ES-I3 (cell line): Measurements from ENCODE around the gene NAGS.
"Not testable (repeated sequence)": the region's sequence is repeated elsewhere in the genome, so short reads cannot be mapped to it uniquely, and the experiment has no call there.

Source experiments
- H3K36me3 ChIP-seq: 2 replicates; pipeline ENCODE4 v1.6.1; 2013; ENCODE audit warnings: mild to moderate bottlenecking, low read length, control low read depth, moderate library complexity; ENCODE audit not compliant: insufficient read depth
- H3K4me1 ChIP-seq: 2 replicates; pipeline ENCODE4 v1.6.1; 2013; ENCODE audit warnings: mild to moderate bottlenecking, control low read depth, low read length; ENCODE audit not compliant: insufficient read depth
- H3K9ac ChIP-seq: 2 replicates; pipeline ENCODE4 v1.6.1; 2013; ENCODE audit warnings: low read depth, mild to moderate bottlenecking, low read length, moderate library complexity
- H3K9me3 ChIP-seq: 2 replicates; pipeline ENCODE4 v1.6.1; 2013; ENCODE audit warnings: mild to moderate bottlenecking, low read length, moderate library complexity; ENCODE audit not compliant: control insufficient read depth, insufficient read depth

Gene NAGS

GRCh38 chr17:43995150-43995471 is 9.3 kb upstream of the NAGS start:
- Histone ChIP-seq H3K36me3 (no peaks in the 10 kb centered on the region), H3K9me3 (no peaks in the 10 kb centered on the region), H3K9ac (peak overlapping the region; percentile 54), H3K4me1 (peaks cover 4% of the 10 kb centered on the region; the same call in 1 of the 2 replicates)

DNA sequence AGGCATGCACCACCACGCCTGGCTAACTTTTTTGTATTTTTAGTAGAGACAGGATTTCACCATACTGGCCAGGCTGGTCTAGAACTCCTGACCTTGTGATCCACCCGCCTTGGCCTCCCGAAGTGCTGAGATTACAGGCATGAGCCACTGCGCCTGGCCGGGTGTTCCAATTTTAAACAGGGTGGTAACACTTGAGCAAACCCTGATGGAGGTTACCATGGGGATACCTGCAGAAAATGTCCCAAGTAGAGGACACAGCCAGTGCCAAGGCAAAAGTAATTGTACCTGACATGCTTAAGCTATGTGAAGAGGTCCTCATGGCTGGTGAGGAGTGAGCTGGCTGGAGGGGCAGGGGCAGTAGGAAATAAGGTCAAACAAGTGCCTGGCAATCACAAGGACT is 7.2 kb upstream of the NAGS start:
- not testable (repeated sequence) for H3K9me3 ChIP-seq, H3K9ac ChIP-seq, H3K36me3 ChIP-seq, H3K4me1 ChIP-seq

DNA sequence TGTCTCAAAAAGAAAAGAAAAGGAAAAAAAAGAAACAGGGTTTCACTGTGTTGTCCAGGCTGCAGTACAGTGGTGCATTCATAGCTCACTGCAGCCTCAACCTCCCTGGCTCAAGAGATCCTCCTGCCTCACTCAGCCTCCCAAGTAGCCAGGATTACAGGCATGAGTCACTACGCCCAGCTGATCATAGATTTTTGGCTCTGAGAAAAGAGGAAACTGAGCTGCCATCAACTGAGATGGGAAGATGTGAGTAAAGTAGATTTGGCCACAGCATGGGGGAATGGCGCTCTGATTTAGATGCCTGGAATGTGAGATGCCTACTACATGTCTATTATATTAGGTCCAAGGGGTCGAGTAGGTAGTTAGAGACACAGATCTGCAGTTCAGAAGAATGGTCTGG is 5.9 kb upstream of the NAGS start:
- Histone ChIP-seq H3K9me3 (no peaks in the 10 kb centered on the region), H3K36me3 (no peaks in the 10 kb centered on the region), H3K9ac (no peak overlapping the region), H3K4me1 (peaks cover 4% of the 10 kb centered on the region; the same call in 1 of the 2 replicates)

DNA sequence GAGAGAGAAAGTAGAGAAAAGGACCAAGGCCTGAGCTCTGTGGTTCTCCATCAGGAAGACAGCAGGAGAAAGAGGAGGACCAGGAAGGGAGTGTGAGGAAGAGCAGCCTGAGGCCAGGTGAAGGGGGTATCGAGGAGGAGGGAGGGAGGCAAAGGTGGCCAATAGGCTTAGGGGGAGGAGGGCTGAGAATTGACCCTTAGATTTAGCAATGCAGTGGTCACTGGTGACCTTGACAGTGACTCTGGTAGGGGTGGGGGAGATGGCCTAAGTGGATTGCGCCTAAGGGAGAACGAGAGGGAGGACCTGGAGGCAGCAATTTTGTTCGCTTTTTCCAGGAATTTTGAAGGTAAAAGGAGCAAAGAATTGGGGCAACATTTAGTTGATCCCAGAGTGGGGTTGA is 5.4 kb upstream of the NAGS start:
- no peaks in the 10 kb centered on the region for H3K9me3 ChIP-seq
- no peaks in the 10 kb centered on the region for H3K36me3 ChIP-seq
- peaks cover 4% of the 10 kb centered on the region; the same call in 1 of the 2 replicates for H3K4me1 ChIP-seq
- H3K9ac ChIP-seq: no peak overlapping the region

- Histone ChIP-seq H3K4me1 (no peaks in the 10 kb centered on the region; the same call in 1 of the 2 replicates), H3K9ac (no peak overlapping the region), H3K9me3 (no peaks in the 10 kb centered on the region), H3K36me3 (no peaks in the 10 kb centered on the region)
These were observed 4.1 kb upstream of the NAGS start for GRCh38 chr17:44000141-44000860.

DNA sequence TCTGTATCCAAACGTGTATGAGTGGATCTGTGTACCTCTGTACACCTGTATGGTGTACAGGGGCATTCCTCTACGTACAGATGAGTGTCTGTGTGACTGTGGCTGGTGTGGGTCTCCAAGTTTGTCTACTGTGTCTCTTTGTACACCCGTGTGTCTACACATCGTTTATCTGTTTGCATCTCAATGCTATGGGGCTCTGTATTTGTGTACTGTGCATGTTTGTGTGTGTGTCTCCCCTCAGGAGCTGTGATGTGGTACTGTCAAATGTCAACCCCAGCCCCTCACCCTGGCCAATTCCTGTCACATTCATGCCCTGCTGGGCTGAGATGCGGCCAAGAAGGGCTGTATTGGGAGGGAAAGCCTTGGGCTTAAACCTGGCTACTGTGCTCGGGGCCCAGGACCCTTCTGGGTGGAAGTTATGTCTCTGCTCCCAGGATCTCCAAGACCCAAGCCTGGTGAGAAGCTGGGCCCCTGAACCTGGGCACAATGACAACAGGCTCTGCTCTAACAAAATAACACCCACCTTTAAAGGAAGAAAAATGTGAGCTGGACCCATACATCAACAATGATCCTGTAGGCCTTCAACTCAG is 3.5 kb upstream of the NAGS start:
- Histone ChIP-seq H3K9ac (no peak overlapping the region), H3K36me3 (no peaks in the 10 kb centered on the region), H3K4me1 (no peaks in the 10 kb centered on the region; the same call in 1 of the 2 replicates), H3K9me3 (no peaks in the 10 kb centered on the region)

DNA sequence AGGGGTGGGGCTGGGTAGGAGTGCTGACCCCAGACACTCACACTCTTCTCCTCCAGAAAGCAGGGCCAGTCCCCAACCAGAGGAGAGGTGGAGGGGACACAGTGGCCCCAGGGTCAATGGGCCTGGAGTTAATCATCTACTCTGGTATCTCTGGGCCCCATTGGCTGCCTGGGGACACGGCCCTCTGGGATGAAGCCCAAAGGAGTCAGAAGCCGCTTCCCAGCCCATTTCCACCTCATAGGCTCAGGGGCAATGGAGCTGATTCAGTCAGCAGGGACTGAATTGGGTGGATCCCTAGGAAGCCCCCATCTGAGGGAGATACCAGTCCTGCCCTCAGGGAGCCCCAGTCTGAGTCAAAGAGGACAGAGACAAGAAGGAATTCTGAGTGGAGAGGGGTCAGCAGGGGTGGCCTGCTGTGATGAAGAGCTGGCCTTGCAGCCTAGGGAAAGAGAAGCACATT is 2.9 kb upstream of the NAGS start:
- H3K4me1 ChIP-seq: no peaks in the 10 kb centered on the region; the same call in 1 of the 2 replicates
- H3K36me3 ChIP-seq: no peaks in the 10 kb centered on the region
- H3K9ac ChIP-seq: no peak overlapping the region
- H3K9me3 ChIP-seq: no peaks in the 10 kb centered on the region

DNA sequence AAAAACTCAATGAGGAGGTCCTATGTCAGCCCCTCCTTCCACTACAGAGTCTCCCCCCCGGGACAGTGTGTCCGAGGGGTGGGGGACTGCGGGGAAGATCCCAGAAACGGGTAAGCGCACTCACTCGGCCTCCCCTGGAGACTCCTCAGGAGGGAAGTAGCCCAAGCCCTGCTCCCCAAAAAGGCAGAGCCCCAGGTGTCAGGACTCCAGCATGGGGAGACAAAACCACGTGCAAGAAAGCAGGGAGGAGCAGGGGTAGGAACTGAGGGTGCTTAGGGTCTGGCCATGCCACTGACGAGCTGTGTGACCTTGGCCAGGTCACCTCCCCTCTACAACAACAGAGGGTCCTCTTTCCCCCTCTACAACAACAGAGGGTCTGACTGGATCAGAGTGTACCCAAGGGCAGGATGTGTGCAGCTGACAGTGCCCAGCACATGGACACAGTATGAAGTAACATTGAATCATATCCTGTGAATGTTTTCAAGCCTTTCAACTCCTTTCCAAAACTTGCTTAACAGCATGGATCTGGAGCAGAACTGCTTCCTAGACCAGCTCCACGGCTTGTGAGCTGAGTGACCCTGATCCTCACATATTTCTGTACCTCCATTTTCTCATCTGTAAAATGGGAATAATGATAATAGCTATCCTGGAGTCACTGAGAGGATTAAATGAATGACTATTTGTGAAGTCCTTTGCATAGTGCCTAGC is 2.1 kb upstream of the NAGS start:
- Histone ChIP-seq H3K9me3 (no peaks in the 10 kb centered on the region), H3K9ac (no peak overlapping the region), H3K4me1 (no peaks in the 10 kb centered on the region; the same call in 1 of the 2 replicates), H3K36me3 (no peaks in the 10 kb centered on the region)

GRCh38 chr17:44004761-44005526 is 522 bp downstream of the NAGS start:
- no peaks in the 10 kb centered on the region for H3K36me3 ChIP-seq
- H3K9me3 ChIP-seq: no peaks in the 10 kb centered on the region
- H3K4me1 ChIP-seq: peaks cover 9% of the 10 kb centered on the region
- H3K9ac ChIP-seq: peak overlapping the region; percentile 95

GRCh38 chr17:44005527-44006271 is 1.3 kb downstream of the NAGS start:
- H3K9me3 ChIP-seq: no peaks in the 10 kb centered on the region
- peaks cover 9% of the 10 kb centered on the region for H3K4me1 ChIP-seq
- no peaks in the 10 kb centered on the region for H3K36me3 ChIP-seq
- peak overlapping the region; percentile 95 for H3K9ac ChIP-seq

DNA sequence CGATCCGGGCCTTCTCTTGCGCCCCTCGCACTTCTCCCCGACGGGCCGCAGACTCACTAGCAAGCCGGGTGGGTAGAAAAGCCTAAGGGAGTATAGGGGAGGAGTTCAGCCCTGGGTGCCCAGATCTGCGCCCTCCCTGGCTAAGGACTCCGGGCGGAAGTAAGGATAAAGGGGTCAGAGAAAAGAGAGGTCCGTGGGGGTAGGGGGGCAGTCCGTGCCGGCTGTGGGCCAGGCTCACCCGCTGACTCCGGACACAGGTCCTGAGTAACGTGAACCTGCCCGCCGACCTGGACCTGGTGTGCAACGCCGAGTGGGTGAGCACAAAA is 1.8 kb downstream of the NAGS start:
- Histone ChIP-seq H3K4me1 (peaks cover 9% of the 10 kb centered on the region), H3K9me3 (no peaks in the 10 kb centered on the region), H3K36me3 (0 out of 2 replicates have a peak, but pooled peaks cover 3% of the 10 kb centered on the region), H3K9ac (peak overlapping the region; percentile 95)

DNA sequence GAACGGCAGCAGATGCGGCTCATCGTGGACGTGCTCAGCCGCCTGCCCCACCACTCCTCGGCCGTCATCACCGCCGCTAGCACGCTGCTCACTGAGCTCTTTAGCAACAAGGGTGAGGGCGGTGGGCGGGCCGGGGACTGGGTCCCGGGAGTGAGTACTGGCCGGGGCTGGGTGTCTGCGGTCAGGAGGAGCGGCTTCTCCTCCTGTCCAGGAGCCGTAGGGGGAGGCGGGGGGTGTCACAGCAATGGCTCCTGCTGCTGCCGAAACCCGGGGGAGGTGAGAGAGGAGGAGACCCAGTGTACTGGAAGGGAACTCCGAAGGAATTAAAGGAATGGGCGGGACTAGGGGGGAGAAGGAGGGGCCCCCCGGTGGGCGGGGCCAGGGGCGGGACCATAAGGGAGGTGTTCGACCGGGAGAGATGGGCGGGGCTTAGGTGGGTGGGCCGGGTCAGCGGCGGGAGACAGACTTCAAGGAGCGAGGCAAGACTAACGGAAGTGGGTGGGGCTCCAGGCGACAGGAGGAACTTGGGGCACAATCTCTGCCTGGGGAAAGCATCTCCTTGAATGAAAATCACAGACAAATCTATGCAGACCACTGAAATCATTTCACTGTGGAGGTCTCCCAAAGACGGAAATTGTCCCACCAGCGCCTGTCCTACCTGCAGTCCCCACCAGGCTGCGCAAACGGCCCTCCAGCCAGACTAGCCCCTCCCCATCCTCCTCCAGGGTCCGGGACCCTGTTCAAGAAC is 2.4 kb downstream of the NAGS start:
- 0 out of 2 replicates have a peak, but pooled peaks cover 7% of the 10 kb centered on the region for H3K36me3 ChIP-seq
- peak overlapping the region; percentile 95 for H3K9ac ChIP-seq
- H3K4me1 ChIP-seq: peaks cover 9% of the 10 kb centered on the region
- H3K9me3 ChIP-seq: no peaks in the 10 kb centered on the region
